DMS53 treated with DMSO at 0.1 percent for 48 hours (cell line): ENCODE measurements around the gene MTG1.
"Not testable (repeated sequence)": the region's sequence is repeated elsewhere in the genome, so short reads cannot be mapped to it uniquely, and the experiment has no call there.

Experiments
- DNase-seq: peaks from one replicate; lab custom pipeline; 2025; ENCODE audit not compliant: unreplicated experiment; lab: John Stamatoyannopoulos, UW

MTG1 gene

DNA sequence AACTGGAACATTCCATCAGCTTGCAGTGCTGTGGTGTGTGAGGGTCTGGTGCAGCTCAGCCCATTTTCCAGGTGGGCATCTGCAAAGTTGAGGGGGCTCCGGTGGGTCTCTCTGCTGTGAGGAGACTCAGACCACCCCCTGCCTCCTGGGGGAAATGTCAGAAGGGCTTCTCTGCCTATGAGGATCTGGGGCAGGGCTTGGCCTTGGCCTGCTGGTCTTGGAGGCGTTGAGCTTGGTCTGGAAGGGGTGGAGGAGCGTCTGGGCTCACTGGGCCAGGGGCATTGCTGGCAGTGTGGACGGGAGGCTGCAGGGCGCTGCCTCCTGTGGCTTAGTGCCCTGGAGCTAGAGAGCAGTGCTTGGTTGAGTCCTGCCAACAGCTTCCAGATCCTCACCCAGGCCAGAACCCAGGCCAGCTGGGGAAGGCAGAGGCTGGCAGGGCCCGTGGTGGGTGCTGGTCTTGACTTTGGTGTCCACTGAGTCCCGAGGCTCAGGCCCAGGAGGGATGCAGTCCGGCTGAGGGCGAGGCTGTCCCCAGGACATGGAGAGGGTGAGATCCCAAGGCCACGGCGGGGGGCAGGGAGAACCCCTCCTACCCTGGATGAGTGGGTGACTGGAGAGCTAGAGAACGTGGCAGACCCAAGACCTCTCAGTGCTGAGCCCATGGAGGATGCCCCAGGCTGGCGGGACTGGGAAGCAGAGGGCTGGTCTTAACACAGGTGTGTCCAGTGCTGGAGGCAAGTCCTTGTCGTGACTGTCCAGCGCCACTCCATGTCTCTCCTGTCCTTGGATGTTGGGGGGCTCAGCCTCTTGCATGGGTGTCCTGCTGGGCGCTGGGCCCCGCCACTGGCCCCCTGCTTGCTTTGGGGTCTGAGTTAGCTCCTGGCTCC lies 27.6 kb downstream of the MTG1 start:
- DNase-seq: no peak

DNA sequence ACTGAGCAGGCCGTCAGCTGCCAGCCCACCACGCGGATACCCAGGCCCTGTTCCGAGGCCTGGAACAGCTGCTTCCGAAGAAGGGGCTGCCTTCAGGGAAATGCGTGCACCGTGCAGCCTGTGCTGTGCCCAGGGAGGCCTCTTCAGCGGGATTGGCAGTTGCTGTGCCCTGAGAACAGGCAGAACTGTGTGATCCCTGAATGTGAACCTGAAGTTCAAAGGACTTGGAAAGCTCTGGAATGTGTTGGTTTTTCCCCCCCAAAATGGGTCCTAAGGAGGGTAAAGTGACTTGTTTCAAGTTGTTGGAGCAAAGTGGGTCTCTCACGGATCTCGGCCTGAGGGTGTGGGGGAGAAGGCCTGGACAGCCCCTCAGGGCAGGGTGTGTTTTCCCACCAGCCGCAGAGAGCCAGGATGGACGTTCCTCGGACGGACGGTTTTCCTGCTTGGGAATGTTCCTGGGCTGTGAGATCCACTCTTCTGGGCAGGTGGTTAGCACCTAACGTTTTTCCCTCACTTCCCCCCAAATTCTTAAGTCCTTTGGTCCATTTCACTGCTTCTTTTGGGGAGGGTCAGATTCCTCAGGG lies 28.4 kb downstream of the MTG1 start:
- DNase-seq: no peak

DNA sequence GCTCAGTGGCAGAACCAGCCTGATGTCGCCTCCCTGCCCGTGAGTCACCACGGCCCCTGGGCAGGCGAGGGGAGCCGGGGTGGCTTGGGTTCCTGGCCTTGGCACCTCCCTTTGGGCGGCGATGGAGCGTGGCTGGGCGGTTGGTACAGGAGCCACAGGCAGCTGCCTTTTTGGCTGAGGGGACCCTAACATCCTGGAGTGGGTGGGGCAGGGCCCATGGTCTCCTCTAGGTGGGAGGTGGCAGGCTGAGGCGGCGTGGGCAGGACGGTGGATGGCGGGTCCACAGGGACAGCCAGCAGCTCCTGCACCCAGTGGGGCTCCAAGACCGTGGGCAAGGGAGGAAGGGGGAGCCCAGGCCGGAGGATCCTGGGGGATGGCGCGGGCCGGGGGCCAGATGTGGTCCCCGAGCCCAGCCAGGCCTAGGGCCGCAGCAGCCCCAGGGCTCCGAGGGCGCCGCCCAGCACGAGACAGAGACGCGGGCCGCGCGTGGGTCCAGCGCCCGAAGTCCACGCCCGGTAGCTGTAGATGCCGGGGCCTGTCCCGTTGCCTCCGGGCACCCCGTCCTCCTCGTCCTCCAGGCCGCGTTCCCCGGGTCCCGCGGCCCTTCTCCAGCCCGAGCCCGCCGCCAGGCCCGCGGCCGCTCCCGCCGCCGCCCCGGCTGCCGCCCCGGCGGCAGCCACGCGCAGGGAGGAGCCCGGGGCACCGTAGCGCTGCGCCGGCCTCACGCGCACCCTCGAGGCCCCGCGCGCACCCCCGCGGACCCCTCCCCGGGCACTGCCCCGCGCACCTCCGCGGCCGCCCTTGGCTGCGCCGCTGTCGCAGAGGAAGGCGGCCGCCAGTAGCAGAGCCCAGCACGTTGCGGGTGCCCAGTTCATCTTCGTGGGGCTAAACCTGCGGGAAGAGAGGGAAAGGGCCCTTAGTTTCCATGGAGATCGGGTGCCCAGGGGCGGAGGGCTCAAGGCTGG lies 29.1 kb downstream of the MTG1 start:
- DNase-seq: no peak

DNA sequence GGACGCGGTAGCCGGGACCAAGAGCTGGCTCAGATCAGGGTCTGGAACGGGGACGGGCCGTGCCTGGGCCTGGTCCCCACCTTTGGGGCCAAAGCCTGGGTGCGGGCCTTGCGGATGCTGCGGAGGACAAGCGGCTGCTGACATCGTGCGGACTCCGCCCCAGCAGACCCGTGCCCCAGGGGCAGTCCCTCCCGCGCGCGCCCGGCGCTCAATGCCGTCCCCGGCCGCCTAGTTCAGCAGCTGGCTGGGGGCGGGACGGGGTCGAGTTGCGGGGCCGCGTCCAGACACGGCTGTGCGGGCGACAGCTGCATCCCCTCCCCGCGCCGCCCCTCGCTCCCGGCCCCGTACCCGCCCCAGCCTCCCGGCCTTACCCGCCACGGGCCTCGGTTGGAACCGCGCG lies 30.1 kb downstream of the MTG1 start:
- not testable (repeated sequence) for DNase-seq

DNA sequence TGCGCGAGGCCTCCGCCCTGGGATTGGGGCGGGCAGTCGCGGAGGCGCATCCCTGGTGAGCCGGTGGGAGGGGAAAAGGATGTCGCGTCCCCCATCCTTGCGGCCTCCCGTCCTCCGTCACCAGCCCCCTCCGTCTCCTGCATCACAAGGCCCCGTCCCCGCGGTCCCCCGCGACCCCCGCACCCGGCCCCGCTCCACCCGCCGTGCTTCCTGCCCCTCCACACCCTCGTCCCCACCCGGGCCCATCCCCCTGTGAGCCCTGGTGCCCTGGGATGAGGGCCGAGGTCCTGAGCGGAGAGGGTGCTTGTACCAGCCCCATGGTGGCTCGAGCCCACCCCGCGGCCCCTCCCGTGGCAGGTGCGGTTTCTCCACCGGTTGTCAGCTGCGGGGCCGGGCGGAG lies 30.6 kb downstream of the MTG1 start, which contains the start of gene SPRN:
Gene SPRN, minus strand, starts transcription at position 25 of the 400 bp plus-strand sequence. CDS start 944 bp downstream, outside the sequence.
- DNase-seq: not testable (repeated sequence)

DNA sequence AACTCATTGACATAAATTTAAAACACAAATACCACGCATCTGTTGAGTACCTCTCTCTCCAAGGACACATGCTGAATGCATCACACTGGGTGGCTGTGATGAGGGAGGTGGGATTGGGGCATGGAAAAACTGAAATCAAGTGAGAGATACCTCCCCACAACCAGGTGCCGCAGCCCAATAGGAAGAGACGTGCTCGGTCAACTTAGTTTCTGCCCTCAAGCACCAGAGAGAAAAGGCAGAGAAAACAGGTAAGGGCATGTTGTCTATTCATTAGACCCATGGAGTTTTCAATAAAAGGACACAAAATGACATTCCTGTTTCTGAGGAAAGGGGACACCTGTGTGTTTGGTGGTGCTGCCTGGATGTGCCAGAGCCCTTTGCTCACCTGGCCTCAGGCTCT lies 35.6 kb downstream of the MTG1 start:
- DNase-seq: not testable (repeated sequence)

DNA sequence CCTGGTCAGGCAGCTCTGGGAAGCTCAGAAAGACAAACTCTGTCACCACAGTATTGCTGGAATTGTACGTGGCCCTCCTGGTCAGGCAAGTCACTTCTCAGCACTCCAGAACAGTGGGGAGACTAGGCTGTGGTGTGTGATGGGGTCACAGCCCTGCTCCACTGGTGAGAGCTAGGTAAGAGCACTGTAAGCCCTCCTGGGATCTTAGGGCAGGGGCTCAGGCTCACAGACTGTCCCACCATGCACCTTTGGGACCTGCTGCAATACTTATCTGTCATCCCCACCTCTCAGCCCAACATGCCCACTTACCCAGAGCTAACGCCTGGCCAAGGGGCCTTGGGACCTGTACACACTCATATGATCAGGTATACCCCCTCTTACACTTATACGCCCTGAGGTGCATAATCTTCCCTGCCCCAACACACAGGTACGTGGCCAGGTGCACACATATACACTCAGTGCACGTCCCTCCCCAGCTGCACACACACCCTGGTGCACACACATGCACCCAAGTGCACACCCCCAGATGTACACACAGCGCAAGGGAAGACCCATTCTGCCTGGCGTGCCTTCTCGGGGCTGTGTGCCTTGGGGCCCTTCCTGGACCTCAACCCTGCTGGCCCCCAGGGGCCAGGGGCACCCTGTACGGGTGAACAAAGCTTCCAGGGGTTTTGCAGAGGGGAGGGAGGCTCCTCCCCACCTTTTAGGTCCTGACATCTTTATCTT lies 38.1 kb downstream of the MTG1 start:
- not testable (repeated sequence) for DNase-seq

DNA sequence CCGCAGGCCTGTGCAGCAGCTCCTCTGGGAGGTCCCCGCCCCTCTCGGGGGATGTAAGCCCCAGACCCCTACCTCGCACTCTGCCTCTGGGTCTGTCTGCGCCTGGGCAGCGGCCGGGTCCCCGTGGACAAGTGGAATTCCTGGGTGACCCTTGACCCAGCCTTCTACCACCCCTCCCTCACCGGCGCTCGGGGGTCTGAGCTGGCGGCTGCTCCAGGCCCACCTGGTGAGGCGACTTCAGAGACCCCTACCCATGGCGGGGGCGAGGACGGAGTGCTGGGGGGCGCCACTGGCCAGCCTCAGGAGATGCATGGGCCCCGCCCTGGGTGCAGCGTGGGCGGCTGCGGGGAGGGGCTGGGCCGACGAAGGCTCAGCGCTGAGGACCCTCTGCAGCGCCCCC lies 38.8 kb downstream of the MTG1 start:
- not testable (repeated sequence) for DNase-seq

DNA sequence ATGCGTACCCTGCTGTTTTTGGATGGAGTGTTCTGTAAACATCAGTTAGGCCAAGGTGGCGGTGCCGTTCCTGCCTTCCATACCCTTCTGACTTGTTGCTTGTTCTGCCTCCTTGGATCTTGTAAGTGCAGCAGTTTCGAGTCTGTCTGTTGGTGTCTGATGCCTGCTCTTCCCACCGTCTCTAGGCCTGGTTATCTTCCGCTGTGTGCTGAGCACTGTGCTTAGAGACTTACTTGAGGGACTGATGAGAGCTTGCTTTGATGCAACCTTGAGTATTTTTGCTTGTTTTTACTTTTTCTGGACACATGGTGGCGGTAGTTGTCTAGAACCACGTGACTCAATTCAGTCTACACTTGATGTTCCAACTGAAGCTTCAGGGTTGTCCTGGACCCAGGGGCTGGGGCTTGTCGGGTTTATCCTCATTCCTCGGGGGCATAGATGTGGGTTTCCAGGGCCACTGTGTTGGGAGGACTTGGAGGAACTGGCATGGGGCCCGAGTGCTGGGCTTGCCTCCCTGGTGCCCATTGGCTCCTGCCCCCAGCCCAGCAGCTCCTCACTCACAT lies 44.8 kb downstream of the MTG1 start:
- DNase-seq: peak; percentile 8

DNA sequence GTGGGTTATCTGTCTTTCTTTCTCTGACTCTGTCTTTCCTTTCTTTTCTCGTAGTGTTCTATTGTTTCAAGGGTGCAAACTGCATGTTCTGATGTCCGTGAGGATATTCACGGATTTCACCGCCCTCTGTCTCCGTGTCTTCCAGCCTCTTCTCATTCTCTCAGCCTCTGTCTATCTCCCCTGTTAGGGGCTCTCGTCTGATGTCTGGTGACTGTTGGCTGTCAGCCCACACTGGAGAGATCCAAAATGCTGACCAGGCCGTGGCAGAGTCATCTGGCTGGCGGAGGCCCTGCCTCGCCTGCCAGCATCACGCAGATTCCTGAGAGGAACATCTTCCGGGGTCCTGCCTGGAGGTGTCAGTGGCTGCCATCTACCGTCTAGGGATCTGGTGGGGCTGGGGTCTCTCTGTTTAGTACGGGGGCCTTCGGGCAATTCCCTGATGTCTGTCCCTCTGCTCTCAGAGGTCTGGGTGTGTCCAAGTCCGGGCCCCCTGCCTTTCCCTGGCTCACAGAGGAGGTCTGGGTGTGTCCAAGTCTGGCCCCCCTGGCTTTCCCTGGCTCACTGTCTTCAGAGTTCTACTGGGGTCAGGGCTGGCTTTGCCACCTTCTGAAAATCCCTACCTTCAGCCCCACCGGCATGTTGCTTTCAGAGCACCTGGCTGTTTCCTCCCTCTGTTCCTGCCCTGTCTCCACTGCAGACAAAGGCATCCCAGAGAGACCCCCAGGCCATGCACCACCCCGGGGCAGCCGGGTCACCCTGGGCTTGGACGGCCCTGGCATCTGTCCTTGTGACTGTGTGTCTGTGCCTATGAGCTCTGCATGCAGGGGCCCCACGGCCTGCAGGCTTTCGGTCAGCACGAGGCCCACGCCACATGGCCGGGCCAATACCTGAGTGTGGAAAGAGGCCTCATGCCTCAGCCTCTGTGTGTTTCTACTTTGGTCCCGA lies 45.8 kb downstream of the MTG1 start:
- DNase-seq: no peak

DNA sequence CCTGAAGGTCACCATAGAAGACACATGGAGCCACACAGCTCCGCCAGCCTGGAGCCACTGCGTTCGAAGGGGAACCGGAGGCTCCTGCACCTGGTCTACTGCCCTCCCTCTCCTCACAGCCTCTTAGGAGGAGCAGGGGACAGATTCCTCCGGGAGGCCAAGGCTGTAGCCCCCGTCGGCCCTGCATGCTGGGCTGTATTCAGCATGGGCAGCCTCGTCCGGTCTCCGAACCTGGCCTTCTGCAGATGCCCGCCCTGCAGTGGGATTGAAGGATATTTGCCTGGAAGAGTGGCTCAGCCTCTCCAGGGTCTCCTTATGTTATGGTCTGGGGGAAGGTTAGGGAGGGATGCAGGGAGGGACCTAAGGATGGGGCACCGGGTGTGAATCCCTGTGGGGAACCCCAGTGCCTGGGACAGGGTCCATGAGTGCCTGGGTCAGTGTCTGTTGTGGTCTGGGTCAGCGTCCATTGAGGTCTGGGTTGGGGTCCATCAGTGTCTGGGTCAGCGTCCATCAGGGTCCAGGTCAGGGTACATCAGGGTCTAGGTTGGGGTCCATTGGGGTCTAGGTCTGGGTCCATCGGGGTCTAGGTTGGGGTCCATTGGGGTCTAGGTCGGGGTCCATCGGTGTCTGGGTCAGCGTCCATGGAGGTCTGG lies 46.8 kb downstream of the MTG1 start:
- no peak for DNase-seq

DNA sequence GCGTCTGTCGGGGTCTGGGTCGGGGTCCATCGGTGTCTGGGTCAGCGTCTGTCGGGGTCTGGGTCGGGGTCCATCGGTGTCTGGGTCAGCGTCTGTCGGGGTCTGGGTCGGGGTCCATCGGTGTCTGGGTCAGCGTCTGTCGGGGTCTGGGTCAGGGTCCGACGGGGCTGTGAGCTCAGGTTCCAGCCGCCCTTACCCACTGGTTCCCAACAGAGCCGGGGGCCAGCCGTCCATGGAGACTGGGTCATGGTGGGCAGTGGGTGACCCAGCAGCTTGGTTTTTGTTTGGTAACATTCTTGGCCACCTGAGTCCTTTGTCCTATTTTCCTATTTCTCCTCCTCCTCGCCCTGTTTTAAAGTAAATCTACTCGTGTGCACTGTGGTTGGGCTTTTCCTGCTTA lies 47.4 kb downstream of the MTG1 start:
- DNase-seq: not testable (repeated sequence)

DNA sequence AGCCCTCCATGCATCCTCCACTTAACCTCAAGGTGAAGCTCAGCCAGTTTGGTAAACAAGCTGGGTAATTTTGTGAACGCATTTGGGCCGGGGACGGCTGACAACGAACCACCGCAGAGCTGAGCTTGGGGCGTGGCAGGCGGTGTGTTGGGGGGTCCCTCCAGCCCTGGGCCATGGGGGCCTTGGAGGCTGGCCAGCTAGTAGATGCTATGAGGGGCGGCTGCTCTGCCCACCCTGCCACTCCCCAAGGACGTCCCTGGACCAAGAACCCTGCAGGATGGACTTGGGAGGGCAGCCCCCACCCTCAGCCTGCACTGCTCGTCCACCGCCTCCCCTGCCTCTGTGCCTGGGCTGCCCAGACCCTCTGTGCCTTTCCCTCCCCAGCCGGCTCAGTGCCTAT lies 47.8 kb downstream of the MTG1 start:
- no peak for DNase-seq

DNA sequence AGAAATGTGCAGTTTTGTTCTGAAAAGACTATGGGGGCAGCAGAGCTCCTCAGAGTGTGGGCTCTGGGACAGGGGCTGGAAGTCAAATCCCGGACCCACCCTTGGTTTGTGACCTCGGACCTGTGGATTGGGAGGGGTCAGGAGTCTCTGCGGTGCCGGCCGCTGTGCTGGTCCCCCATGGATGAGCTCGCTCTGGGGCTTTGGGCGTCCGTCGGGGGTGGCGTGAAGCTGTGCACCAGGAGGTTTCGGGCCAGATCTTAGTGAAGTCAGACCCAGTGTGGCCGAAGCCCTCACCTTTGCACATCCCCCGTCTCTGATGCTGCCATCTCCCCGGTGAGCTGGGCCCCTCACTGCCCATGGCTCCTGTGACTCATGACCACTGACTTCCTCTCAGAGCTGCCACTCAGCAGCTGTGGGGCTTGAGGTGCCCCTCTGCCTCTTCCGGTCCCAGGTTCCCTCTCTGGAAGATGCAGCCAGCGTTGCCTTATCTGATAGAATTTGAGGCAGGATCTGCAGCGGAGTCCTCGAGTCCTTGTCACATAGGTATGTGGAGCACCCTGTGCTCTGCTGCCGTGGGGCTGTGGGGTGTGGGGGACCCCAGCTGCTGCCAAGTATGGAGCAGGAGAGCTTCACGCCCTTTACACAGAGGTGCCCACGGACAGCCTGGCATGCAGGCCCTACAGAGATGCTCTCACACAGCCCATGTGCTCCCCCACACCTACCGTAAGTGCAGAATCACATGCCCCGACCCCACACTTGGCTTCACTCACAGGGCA lies 48.4 kb downstream of the MTG1 start:
- DNase-seq: no peak

DNA sequence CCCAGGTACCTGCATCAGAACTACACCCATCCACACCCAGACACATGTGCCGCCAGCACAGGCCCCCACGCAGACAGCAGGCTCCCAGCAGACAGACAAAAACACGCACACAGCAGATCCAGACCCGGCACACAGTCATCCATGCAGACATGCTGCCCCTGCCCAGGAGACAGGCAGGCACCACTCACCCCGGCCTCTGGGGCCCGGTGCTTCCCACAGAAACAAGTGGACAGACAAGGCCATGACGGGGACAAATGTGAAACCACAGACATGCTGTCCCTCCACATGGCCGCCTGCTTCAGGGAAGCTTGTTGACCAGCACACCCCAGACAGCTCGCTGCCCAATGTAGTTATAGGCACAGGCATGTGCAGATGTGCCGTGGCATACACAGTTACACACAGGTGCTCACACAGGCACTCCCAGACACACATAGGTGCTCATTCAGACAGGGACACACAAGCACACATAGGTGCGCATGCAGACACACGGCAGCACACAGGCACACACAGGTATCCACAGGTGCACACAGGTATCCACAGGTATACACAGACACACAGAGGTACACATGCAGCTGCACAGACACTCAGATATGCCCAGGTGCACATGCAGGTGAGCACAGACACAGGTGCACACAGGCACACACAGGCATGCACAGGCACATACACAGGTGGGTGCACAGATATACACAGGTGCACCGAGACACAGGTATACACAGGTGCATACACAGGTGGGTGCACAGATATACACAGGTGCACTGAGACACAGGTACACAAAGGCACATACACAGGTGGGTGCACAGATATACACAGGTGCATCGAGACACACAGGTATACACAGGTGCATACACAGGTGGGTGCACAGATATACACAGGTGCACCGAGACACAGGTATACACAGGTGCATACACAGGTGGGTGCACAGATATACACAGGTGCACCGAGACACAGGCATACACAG lies 49.3 kb downstream of the MTG1 start:
- no peak for DNase-seq

DNA sequence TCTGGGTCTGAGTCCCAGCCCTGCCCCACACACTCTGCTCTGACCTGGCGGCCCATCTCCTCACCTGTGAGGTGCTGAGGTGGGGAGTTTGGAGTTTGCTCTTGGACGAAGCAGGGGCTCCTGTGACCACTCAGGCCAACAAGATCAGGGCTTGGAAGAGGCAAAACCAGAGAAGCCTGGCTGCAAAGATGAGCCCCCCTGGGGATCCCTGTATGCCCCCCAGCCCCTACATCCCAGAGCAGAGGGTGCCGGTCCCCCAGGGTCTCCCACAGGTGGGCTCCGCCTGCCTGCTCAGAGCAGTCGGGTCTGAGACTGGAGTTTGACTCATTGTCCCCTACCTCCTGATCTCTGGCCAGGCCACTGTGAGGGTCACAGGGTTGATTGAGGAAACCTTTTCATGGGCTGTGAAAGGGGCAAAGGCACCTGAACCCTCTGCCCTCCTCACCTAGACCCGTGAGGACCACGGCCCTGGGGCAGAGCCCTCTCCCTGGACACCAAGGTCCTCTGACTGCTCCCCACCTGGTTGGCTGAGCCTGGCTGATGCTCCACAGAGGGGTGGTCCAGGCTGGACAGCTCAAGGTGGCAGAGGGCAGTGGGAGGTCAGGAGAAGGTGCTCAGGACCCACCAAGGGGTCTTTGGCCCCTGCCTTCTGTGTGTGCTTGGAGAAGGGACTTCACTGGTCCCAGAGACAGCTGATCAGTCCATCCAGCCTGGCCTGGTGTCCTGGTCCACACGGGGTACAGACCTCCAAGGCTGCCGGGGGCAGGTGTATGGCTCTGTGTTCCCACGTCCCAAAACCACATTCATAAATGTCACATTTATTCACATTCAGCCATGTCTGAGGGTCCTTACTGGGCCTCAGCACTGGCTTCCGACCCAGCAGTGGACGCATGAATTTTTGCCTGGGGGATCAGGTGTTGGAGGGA lies 50.6 kb downstream of the MTG1 start:
- DNase-seq: no peak
